GM19372 (cell line): Measurements from ENCODE around the gene ZNF845.
"Not testable (repeated sequence)": the region's sequence is repeated elsewhere in the genome, so short reads cannot be mapped to it uniquely, and the experiment has no call there.

Experiments
- ATAC-seq: cut with Tn5 transposase; IDR thresholded peaks from one replicate; pipeline ENCODE4 v1.9.1; 2021; ENCODE audit warnings: mild to moderate bottlenecking, low read depth, moderate library complexity; ENCODE audit not compliant: unreplicated experiment

Gene ZNF845

DNA sequence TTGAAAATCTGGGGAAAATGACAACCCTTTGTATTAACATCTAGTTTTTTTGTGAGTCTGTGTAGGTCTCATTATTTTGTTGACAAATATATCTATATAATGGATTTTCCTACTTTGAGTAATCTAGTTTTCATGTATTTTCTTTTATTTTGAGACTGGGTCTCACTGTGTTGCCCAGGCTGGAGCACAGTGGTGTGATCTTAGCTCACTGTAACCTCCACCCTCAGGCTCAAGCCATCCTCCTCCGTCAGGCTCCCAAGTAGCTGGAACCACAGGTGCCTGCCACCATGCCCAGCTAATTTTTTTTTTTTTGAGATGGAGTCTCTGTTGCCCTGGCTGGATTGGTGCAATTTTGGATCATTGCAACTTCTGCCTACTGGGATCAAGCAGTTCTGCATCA lies 41.2 kb downstream of the ZNF845 start:
- ATAC-seq: no peak

DNA sequence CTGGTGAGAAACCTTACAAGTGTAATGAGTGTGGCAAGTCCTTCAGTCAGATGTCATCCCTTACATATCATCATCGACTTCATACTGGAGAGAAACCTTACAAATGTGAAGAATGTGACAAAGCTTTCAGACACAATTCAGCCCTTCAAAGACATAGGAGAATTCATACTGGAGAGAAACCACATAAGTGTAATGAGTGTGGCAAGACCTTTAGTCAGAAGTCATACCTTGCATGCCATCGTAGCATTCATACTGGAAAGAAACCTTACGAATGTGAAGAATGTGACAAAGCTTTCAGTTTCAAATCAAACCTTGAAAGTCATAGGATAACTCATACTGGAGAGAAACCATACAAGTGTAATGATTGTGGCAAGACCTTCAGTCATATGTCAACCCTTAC lies 47.8 kb downstream of the ZNF845 start:
- no peak for ATAC-seq

- no peak for ATAC-seq
Measured at GRCh38 chr19:53388168-53388567, 54.6 kb downstream of the ZNF845 start.

GRCh38 chr19:53388904-53389303 lies 55.4 kb downstream of the ZNF845 start:
- ATAC-seq: no peak

DNA sequence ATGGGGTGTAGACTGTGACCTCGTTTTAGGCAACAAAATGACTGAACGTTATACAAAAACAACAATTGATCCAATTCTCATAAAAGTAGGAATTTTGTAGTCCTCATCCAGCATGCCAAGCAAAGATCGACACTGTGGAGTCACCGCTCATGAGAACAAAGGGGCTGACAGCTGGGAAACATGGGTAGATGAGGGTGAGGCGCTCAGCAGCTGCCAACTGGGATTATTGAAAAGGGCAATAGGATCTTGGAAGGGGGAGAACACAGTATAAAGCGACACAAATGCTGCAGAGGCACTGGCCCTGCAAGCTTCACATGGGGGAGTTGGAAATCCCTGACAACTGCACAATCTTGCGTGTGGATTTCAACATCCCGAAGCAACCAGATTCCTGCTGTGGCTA lies 56.0 kb downstream of the ZNF845 start:
- no peak for ATAC-seq

DNA sequence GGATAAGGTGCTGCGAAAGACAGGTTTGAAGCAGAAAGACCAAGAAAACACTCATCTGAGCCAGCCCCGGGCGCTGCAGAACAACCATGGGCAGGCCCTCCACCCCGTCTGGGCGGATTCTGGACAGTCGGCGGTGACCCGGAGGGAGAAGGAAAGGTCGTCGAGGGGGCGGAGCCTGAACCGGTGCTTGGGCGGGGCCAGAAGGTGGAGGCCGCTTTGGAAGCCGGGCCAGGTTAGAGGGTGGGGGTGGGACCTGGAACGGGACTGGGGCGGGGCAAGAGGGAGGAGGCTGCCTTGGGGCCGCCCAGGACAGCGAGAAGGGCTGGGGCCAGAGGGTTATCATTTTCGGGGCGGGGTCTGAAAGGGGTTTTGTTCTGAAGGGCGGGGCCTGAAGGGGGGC lies 56.4 kb downstream of the ZNF845 start:
- no peak for ATAC-seq

DNA sequence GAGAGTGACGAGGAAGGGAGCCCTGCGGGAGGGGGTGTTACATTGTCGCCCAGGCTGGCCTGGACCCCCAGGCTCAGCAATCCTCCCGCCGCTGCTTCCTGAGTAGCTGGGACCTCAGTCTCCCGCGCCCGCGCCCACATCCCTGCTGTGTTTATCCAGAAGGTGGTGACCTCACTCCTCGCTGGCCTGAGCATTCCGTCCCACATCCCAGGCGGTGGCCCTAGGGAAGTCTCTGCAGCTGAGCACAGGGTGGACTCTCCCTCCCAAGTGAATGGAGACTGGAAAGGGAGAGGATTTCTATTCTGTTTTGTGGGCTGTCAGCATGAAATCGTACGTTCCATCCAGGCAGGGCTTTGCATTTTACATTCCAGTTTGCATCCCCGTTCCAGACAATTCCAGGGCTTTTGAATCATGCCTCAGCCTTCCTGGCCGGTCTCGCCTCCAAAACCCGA lies 61.0 kb downstream of the ZNF845 start:
- ATAC-seq: no peak

GRCh38 chr19:53394974-53395839 lies 61.7 kb downstream of the ZNF845 start, which contains the start of gene ZNF765:
Gene ZNF765, plus strand, starts transcription at chr19:53395149. Its CDS starts 2,867 bp downstream, at chr19:53398016.
- peak; percentile 87 for ATAC-seq

DNA sequence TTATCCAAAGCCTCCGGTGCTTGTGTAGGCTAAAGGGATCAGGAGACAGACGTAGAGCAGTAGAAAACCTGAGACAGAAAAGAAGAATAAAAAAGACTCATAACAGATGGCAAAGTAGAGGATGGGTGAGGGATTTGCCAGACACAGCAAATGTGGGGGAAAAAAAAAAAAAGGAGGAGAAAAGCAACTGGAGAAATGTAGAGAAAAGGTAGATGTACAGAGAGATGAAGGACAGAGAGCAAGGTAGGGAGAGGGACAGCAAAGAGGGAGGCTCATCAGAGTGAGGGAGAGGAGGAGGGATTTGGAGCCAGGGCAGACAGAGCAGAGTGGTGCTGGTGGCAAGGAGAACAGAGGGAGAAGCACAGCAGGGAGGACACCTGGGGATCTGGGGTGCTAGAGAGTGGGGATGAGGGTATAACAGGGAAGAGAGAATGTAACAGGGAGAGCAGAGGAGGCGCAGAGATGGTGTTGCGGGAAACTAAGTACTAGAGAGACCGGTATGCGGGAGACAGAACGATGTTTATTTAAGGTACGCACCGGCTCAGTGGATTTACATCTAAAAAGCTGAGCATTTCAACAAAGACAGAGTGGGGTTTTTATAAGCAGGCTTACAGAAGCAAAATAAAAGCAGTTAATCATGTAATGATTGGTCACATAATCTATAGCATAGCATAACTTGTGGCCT lies 62.4 kb downstream of the ZNF845 start:
- not testable (repeated sequence) for ATAC-seq

GRCh38 chr19:53396525-53396868 lies 62.9 kb downstream of the ZNF845 start:
- ATAC-seq: no peak

GRCh38 chr19:53397918-53398317 lies 64.4 kb downstream of the ZNF845 start:
- ATAC-seq: not testable (repeated sequence)
